B cell (primary cell): Measurements from ENCODE around the gene OXTR. TPM values are rescaled to one million over a fixed set of nuclear protein-coding genes. Genes with fewer than 3 reads are reported as not detected.

ENCODE experiments used
- ATAC-seq: fragments of 200-7000 bp; cut with Tn5 transposase; one replicate; pipeline ENCODE4 v1.10.0; 2021; ENCODE audit warnings: low read depth, mild to moderate bottlenecking, moderate number of reproducible peaks, moderate library complexity
- CTCF ChIA-PET: fragments of 350-600 bp; sonication (Branson Sonifier 250); formaldehyde crosslinking; loops from one replicate; lab custom pipeline; 2021; ENCODE audit warnings: antibody characterized with exemption, inconsistent platforms; lab: Charles Lee
- POLR2A ChIA-PET: fragments of 350-600 bp; sonication (Branson Sonifier 250); formaldehyde crosslinking; loops from one replicate; lab custom pipeline; 2021; ENCODE audit warnings: antibody characterized with exemption; lab: Charles Lee
- DNase-seq: peaks from one replicate; pipeline ENCODE4 v3.0.0; 2013
- H2AFZ ChIP-seq: 2 replicates; pipeline ENCODE4 v1.6.1; 2012; ENCODE audit warnings: mild to moderate bottlenecking, low read depth, low read length; ENCODE audit not compliant: insufficient read depth, poor library complexity, severe bottlenecking
- H3K27ac ChIP-seq, 2 donors: 1 replicate in 1 of 2; 2 replicates in 1 of 2; pipeline ENCODE4 v1.5.1; 2012 to 2013; ENCODE audit warnings: low read length in 2 of 2, mild to moderate bottlenecking in 2 of 2, moderate library complexity in 1 of 2
- H3K27me3 ChIP-seq, 4 experiments: fragments of 200-600 bp in 1 of 4; sonication (generic) in 1 of 4; replicated peaks in 1 of 4; 1 replicate in 2 of 4; 2 replicates in 2 of 4; pipeline versions ENCODE4 v1.6.1 to v1.7.0; 2013 to 2016; ENCODE audit warnings: low read length in 3 of 4, mild to moderate bottlenecking in 2 of 4, mixed read lengths in 1 of 4, moderate library complexity in 1 of 4; ENCODE audit not compliant: insufficient read depth in 4 of 4, control insufficient read depth in 3 of 4; ENCODE audit errors: control extremely low read depth in 1 of 4
- H3K36me3 ChIP-seq, 2 experiments: replicated peaks in 1 of 2; 1 replicate in 1 of 2; 2 replicates in 1 of 2; pipeline versions ENCODE4 v1.6.1 to v1.7.1; 2013; ENCODE audit warnings: low read length in 1 of 2; ENCODE audit not compliant: insufficient read depth in 2 of 2, control insufficient read depth in 1 of 2; ENCODE audit errors: control extremely low read depth in 1 of 2, extremely low read depth in 1 of 2
- H3K4me1 ChIP-seq, 2 donors: fragments of 200-600 bp in 1 of 2; sonication (generic) in 1 of 2; 1 replicate in 1 of 2; 2 replicates in 1 of 2; pipeline versions ENCODE4 v1.5.1 to v1.6.1; 2013 to 2017; ENCODE audit warnings: low read length in 2 of 2; ENCODE audit not compliant: control insufficient read depth in 2 of 2, insufficient read depth in 2 of 2
- H3K4me2 ChIP-seq: replicated peaks from 2 replicates; pipeline ENCODE3; 2012; ENCODE audit warnings: mild to moderate bottlenecking, low read depth, low read length; ENCODE audit not compliant: poor library complexity, severe bottlenecking
- H3K4me3 ChIP-seq, 5 experiments: fragments of 200-600 bp in 1 of 5; sonication (generic) in 1 of 5; 1 replicate in 3 of 5; 2 replicates in 2 of 5; pipeline versions ENCODE4 v1.5.1 to v1.7.0; 2011 to 2016; ENCODE audit warnings: low read length in 4 of 5, mild to moderate bottlenecking in 4 of 5, low read depth in 2 of 5, control low read depth in 1 of 5, moderate library complexity in 1 of 5; ENCODE audit not compliant: insufficient read depth in 1 of 5; ENCODE audit errors: control extremely low read depth in 1 of 5, extremely low read depth in 1 of 5
- H3K79me2 ChIP-seq: fragments of 200-600 bp; sonication (generic); one replicate; pipeline ENCODE4 v1.6.0; 2016; ENCODE audit warnings: low read length; ENCODE audit not compliant: control insufficient read depth, insufficient read depth
- H3K9ac ChIP-seq: fragments of 200-600 bp; sonication (generic); 2 replicates; pipeline ENCODE4 v1.6.1; 2017; ENCODE audit warnings: mild to moderate bottlenecking, low read length, moderate library complexity
- H3K9me3 ChIP-seq, 3 donors: one replicate each; pipeline versions ENCODE4 v1.6.1 to v1.7.1; 2013; ENCODE audit warnings: low read length in 2 of 3; ENCODE audit not compliant: control insufficient read depth in 2 of 3, insufficient read depth in 1 of 3; ENCODE audit errors: control extremely low read depth in 1 of 3
- H4K20me1 ChIP-seq: 2 replicates; pipeline ENCODE4 v1.6.0; 2012; ENCODE audit warnings: mild to moderate bottlenecking, low read length; ENCODE audit not compliant: insufficient read depth, control insufficient read depth, poor library complexity, severe bottlenecking
- H3K27ac Mint-ChIP-seq: one replicate; pipeline ENCODE4 v1.8.0; 2021; ENCODE audit warnings: mixed read lengths
- H3K27me3 Mint-ChIP-seq: one replicate; pipeline ENCODE4 v1.8.0; 2021; ENCODE audit warnings: mixed read lengths
- H3K4me1 Mint-ChIP-seq: one replicate; pipeline ENCODE4 v1.8.0; 2021; ENCODE audit warnings: mixed read lengths
- H3K4me3 Mint-ChIP-seq: one replicate; pipeline ENCODE4 v1.8.0; 2021; ENCODE audit warnings: mixed read lengths
- H3K9me3 Mint-ChIP-seq: one replicate; pipeline ENCODE4 v1.8.0; 2022; ENCODE audit warnings: mixed read lengths; ENCODE audit not compliant: insufficient read depth
- CTCF ChIP-seq: fragments of 200-600 bp; IDR thresholded peaks from one replicate; pipeline ENCODE4 v1.8.0; 2022; ENCODE audit warnings: antibody characterized with exemption, mild to moderate bottlenecking
- EZH2 ChIP-seq: IDR thresholded peaks from 2 replicates; pipeline ENCODE4 v1.6.1; 2012; ENCODE audit warnings: borderline replicate concordance, low read depth, mild to moderate bottlenecking, moderate library complexity, low read length; ENCODE audit not compliant: insufficient read depth, poor library complexity, severe bottlenecking
- WGBS: methylation state at CpG from one replicate; pipeline ENCODE4 v1.1.5; 2013; ENCODE audit warnings: missing lambda C conversion rate; ENCODE audit not compliant: insufficient coverage; 5-methylcytosine and 5-hydroxymethylcytosine counted together
- intact Hi-C: fragments of 100-400 bp; cut with micrococcal nuclease; formaldehyde crosslinking; loops from one replicate; pipeline ENCODE4 v1.10.0; 2022
- polyA plus RNA-seq: library from polyadenylated mRNA; depleted of rRNA; stranded (reverse); fragments of >200 nt; gene quantifications from 2 replicates; pipeline ENCODE4 v1.2.3, GENCODE V29; 2012
- total RNA-seq, 2 donors: library from RNA; stranded (reverse); fragments of 120-200 nt in 1 of 2; gene quantifications; 1 replicate in 1 of 2; 2 replicates in 1 of 2; pipeline versions ENCODE4 v1.2.3 to v1.2.4, GENCODE V29; 2013 to 2022

Gene OXTR
- total and polyA plus RNA-seq, 2 donors (not counting 1 experiment from before 2014, with no cell fraction given) = 0.13 to 0.17 TPM

DNA sequence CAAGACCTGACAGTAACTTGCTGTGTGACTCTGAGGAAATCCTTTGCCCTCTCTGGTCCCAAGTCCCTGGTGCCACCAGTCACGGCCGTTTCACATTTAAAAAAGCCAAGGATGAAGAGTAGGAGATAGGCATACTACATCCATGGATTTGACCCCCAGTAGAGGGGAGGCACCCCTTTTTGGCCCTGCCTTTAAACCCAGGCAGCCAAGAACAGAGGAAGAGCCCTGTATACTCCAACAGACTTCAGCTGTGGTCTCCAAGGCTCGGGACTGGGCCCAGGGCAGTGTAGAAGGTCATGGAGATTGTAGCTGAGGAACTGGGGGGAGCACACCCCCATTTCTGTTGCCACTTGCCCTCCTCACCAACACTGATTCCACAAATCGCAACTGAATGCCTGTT is 32.1 kb downstream of the OXTR start:
- Histone ChIP-seq H4K20me1 (no peaks in the 10 kb centered on the region), H3K4me1 (no peaks in the 10 kb centered on the region), H3K4me2 (no peak overlapping the region), H2AFZ (no peak overlapping the region), H3K9ac (no peak overlapping the region), H3K27me3 (no peaks in the 10 kb centered on the region), H3K79me2 (no peaks in the 10 kb centered on the region), H3K27ac (no peak overlapping the region), H3K4me3 (no peak overlapping the region), H3K9me3 (peaks cover 0 to 6% (median 0%) of the 10 kb centered on the region in 3 donors), H3K36me3 (no peaks in the 10 kb centered on the region)
- DNase-seq (no peak), ATAC-seq (no peak)
- H3K4me3 Mint-ChIP-seq = no peak overlapping the region
- TF ChIP-seq EZH2 (no peak), CTCF (no peak)
- intact Hi-C loops = no loop called here
- H3K4me1 Mint-ChIP-seq = no peaks in the 10 kb centered on the region
- H3K9me3 Mint-ChIP-seq = no peaks in the 10 kb centered on the region
- 84% methylated on average over 2 of the region's 4 CpGs for WGBS
- ChIA-PET CTCF (no interaction called here), POLR2A (no interaction called here)
- peaks cover 13% of the 10 kb centered on the region for H3K27me3 Mint-ChIP-seq
- H3K27ac Mint-ChIP-seq = no peak overlapping the region

GRCh38 chr3:8736436-8736835 is 33.0 kb downstream of the OXTR start:
- no peaks in the 10 kb centered on the region for H3K79me2 ChIP-seq
- intact Hi-C loops = no loop called here
- no peaks in the 10 kb centered on the region for H3K4me1 ChIP-seq
- no peak overlapping the region for H3K4me2 ChIP-seq
- ChIA-PET POLR2A (no interaction called here), CTCF (no interaction called here)
- H3K4me3 ChIP-seq = no peak overlapping the region
- H3K4me3 Mint-ChIP-seq = no peak overlapping the region
- no peak overlapping the region for H3K27ac ChIP-seq
- H2AFZ ChIP-seq = no peak overlapping the region
- no peaks in the 10 kb centered on the region for H3K9me3 Mint-ChIP-seq
- H3K9me3 ChIP-seq = peaks cover 0 to 6% (median 0%) of the 10 kb centered on the region in 3 donors
- ATAC-seq (no peak), DNase-seq (no peak)
- no peaks in the 10 kb centered on the region for H3K27me3 ChIP-seq
- no peak overlapping the region for H3K9ac ChIP-seq
- H4K20me1 ChIP-seq = no peaks in the 10 kb centered on the region
- no peak overlapping the region for H3K27ac Mint-ChIP-seq
- TF ChIP-seq CTCF (no peak), EZH2 (no peak)
- peaks cover 12% of the 10 kb centered on the region for H3K27me3 Mint-ChIP-seq
- no peaks in the 10 kb centered on the region for H3K36me3 ChIP-seq
- H3K4me1 Mint-ChIP-seq = no peaks in the 10 kb centered on the region
- WGBS = 88% methylated on average over 11 of the region's 11 CpGs
